SK-N-DZ (cell line): ENCODE measurements around the gene AASDHPPT. TPM values are rescaled to one million over a fixed set of nuclear protein-coding genes. Genes with fewer than 3 reads are reported as not detected.
"Not testable (repeated sequence)": the region's sequence is repeated elsewhere in the genome, so short reads cannot be mapped to it uniquely, and the experiment has no call there.

Experiments used
- DNase-seq: peaks from one replicate; pipeline ENCODE4 v3.0.0-alpha.2; 2015; ENCODE audit warnings: low spot score
- polyA plus RNA-seq, 2 experiments: library from polyadenylated mRNA; depleted of rRNA; stranded (reverse); fragments of >200 nt; gene quantifications; 2 replicates each; pipeline ENCODE4 v1.2.3, GENCODE V29; 2014

The AASDHPPT gene, protein sequence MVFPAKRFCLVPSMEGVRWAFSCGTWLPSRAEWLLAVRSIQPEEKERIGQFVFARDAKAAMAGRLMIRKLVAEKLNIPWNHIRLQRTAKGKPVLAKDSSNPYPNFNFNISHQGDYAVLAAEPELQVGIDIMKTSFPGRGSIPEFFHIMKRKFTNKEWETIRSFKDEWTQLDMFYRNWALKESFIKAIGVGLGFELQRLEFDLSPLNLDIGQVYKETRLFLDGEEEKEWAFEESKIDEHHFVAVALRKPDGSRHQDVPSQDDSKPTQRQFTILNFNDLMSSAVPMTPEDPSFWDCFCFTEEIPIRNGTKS
- 85.4 and 88.2 TPM in 2 replicates for polyA plus RNA-seq (2014; cell fraction: cytosol; rRNA removed)
- 44.8 and 47.0 TPM in 2 replicates for polyA plus RNA-seq (2014; cell fraction: nucleus; rRNA removed)

DNA sequence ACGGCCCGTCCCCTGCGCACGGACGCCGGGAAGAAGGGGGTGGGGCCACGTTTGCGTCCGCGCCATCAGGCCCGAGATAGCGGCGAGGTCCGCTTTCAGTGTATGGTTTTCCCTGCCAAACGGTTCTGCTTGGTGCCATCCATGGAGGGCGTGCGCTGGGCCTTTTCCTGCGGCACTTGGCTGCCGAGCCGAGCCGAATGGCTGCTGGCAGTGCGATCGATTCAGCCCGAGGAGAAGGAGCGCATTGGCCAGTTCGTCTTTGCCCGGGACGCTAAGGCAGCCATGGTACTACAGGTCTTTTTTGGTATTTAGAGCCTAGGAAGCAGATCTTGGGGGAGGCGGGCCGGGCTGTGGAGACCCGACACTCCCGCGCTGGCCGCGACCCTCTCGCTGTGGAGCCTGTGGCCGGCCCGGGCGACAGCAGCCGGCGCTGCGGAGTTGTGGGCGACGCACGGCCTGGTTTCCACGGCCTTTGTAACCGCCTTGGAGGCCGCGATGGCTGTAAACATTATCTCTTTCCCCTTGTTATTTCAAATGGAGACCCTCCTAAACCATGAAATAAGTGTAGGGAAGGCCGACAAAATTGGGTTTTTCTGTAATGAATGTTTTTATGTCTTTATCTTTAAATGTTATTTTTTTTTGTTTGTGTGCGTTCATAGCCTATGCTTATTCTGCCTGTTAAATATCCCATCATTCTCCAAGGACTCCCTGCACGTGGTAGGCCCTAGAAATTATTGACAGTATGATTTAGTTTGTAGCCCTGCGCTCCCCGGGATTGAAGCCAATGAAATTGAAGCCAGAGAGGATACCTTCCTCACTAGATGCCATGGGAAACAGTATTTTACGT, at the start of gene AASDHPPT:
Gene AASDHPPT, plus strand, starts transcription at position 54 of the 847 bp plus-strand sequence. Its CDS starts 49 bp downstream, at position 103.
- DNase-seq, result peak; percentile 54

GRCh38 chr11:106030609-106031008, 46.9 kb upstream of the AASDHPPT start:
- DNase-seq, result no peak

GRCh38 chr11:106031202-106031810, 46.2 kb upstream of the AASDHPPT start:
- DNase-seq, result no peak

DNA sequence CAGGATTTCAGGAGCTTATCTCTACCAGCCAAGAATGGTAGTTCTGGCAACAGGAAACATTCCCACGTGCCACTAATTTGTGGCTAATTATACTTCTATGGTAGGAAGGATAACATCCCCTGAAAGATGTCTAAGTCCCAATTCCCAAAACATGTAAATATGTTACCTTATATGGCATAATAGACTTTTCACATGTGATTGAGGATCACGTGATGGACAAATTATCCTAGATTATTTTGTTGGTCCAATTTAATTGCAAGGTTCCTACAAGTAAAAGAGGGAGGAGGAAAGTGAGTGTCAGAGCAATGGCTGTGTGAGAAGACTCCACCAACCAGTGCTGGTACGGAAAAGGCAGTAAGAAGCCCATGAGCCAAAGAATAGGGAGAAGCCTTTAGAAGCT, 45.5 kb upstream of the AASDHPPT start:
- DNase-seq, result no peak

GRCh38 chr11:106032861-106033260, 44.6 kb upstream of the AASDHPPT start:
- DNase-seq, result no peak

DNA sequence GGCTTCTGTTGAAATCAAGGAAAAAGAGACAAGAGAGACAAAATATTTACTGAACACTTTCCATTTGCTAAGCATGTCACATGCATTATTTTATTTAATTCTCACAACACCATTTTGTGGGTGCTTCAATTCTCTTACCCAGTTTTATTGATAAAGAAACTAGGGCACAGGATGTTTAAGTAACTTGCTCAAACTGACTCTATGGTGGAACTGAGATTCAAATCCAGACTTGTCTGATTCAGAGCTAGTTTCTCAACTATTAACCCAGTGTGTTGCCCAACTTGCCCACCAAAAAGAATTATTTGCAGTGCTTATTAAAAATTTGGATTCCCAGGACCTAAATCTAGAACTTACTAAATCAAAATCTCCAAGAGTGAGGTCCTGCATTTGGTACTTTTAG, 33.9 kb upstream of the AASDHPPT start:
- DNase-seq, result no peak

- DNase-seq, result no peak
These were observed 29.8 kb upstream of the AASDHPPT start for GRCh38 chr11:106047631-106048030.

DNA sequence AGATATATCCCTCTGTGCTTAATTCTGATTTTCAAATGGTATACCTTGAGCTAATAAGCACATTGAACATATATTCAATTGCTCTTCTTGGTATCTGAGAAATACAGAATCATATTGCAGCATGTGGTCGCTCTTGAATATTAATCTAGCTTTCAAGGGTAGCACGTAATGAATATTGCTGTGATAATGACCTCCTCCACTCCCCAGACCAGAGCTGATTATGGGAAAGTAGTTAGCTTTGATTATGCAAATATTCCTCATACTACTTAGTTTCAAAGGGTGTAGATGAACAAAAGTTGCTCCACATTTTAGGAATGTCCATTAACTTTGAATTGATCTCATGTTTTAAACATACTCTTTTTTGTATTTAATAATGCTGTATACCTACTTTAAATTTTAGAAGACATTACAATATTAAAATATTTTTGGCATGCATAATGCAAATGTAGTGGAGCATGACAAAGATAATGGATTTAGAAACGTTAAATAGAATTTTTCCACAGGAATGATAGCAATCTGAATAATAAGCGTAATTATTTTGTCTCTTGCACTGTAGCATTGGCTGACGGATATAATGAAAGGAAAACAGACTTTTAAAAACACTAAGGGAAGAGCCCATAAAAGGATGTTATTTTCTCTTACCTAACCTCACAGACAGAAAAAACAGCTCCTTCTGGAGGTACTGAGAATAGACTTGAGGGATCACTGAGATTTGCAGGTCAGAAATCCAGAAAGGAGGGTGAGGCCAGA, 27.6 kb upstream of the AASDHPPT start:
- no peak for DNase-seq

DNA sequence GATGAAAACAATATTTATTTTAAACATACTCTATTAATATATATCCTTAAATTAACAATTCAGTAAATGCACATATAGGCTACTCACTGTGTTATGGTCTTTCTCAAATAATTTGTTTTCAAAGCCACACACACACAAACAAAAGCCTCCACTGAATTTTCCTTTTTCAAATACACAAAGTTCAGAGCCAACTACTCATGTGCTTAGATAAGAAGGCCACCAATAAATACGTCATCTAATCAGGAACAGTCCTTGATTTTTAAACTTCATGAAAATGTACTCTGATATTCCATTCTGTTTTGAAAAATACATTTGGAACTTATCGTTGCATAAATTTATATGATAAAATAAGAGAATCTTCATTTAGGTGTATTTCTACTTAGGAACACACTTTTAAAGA, 26.4 kb upstream of the AASDHPPT start:
- DNase-seq, result no peak

DNA sequence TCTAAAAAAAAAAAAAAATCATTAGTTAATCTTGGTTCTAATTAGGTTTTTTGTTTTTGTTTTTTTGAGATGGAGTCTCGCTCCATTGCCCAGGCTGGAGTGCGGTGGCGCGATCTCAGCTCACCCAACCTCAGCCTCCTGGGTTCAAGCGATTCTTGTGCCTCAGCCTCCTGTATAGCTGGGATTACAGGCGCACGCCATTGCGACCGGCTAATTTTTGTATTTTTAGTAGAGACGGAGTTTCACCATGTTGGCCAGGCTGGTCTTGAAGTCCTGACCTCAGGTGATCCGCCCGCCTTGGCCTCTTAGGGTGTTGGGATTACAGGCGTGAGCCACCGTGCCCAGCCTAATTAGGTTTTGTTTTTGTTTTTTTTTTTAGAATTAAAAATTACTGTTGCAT, 19.1 kb upstream of the AASDHPPT start:
- DNase-seq, result not testable (repeated sequence)

GRCh38 chr11:106059617-106060016, 17.8 kb upstream of the AASDHPPT start:
- no peak for DNase-seq

GRCh38 chr11:106061249-106061784, 16.1 kb upstream of the AASDHPPT start:
- no peak for DNase-seq

DNA sequence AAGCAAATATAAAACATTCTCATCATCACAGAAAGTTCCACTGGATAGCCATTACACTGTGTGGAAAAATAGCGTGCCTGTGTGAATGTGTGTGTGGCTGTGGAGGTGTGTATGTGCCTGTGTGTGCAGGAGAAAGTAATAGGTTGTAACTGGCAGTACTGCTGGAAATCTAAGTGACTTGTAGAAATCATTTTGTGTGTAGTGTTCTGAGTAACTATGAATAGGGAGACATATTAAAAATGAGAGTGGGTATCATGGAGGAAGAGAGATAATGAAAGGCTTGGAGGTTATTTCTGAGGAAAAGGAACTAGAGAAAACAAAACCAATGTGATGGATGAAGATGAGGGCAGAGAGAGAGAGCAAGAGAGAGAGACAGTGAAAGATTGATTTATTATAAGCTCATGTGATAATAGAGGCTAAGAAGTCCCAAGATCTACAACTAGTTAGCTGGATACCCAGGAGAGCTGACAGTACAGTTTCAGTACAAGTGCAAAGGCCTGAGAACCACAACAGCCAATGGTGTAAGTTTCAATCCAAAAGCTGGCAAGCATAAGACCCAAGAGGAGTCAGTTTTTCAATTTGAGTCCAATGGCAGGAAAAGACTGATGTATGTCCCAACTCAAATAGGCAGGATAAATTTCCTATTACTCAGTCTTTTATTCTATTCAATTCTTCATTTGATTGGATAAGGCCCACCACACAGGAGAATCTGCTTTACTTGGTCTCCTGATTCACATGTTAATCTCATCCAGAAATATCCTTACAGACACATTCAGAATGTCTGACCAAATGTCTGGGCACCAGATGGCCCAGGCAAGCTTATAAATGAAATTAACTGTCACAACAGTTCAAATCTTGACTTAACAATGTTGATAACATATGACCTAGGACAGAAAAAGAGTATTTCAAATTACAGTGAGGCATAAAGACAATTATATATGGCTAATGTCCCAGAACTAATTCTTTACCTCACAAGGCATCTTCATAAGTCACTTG, 15.2 kb upstream of the AASDHPPT start:
- DNase-seq, result peak; percentile 52

- DNase-seq, result no peak
These were observed 14.5 kb upstream of the AASDHPPT start for GRCh38 chr11:106063009-106063408.

DNA sequence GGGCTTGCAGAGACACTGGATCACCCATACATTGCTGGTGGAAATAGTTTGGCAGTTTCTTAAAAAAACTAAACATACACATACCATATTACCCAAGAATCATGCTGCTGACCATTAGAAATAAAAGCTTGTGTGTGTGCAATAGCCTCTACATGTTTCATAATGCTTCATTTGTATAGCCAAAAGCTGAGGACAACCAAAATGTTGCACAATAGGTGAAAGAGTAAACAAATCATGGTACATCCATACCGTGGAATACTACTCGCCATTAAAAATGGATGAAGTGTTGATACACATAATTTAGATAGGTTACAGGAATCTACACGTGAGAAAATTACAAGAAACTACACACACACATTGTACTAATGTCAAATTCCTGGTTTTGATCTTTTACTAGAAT, 6.9 kb upstream of the AASDHPPT start:
- DNase-seq, result no peak

DNA sequence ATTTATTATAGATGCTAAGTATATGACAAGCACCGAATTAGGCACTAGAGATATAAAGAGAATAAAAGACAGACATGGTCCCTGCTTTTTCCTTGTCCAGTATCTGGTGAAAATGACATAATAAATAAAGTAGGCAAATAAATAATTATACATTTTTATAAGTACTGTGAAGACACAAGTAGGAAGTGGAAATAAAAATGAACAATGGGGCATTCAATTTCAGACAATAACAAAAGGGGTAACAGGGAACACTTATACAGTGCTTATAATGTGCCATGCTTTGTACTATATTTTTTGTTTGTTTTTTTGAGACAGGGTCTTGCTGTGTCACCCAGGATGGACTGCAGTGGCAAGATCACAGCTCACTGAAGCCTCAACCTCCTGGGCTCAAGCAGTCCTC, 4.7 kb upstream of the AASDHPPT start:
- DNase-seq, result no peak

- DNase-seq, result peak; percentile 10
These were observed 1.1 kb upstream of the AASDHPPT start for GRCh38 chr11:106076171-106076918.

DNA sequence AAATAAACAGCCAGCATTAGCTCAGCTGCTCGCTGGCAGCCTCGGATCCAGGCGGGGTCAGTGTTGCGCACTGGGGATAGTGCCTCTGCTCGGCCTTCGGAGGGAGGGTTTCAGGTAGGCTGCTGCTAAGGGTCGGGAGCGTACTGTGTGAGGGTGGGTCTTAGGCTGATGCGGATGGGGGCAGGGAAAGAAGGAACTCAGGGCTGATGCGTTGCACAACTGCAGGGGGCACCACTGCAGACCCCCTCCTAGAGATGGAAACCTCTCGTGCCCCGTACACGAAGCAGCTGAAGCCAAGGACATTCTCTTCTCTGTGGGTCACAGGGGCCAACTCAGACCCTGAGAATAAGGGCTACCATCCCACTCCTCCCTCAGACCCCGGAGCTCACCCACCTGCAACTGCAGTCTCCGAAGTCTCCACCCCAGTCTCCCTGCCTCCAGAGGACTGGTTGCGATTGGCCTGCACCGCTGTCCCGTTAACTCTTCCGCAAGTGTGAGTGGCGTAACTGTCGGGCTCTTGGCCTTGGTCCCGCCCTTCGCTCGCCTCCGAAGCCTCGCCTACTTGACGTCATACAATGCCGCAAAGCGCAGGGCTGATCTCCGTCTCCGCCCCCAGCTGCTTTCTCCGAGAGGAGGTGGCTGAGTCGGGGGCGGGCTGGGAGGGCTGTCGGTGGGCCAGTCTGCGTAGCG, 398 bp upstream of the AASDHPPT start, which contains the start of gene KBTBD3:
Gene KBTBD3, minus strand, starts transcription at position 429 of the 690 bp plus-strand sequence. CDS start 18,250 bp downstream, outside the sequence.
- DNase-seq, result peak; percentile 98
